RWPE1 (cell line): ENCODE measurements around the gene CSH2.

Source experiments
- CTCF ChIA-PET: fragments of 350-600 bp; sonication (Branson Sonifier 250); formaldehyde crosslinking; extraction: SDS; loops from one replicate; lab custom pipeline; 2021; lab: Yijun Ruan, JAX
- POLR2A ChIA-PET: fragments of 400-600 bp; formaldehyde crosslinking; extraction: SDS; loops from one replicate; lab custom pipeline; 2020; ENCODE audit warnings: antibody characterized with exemption; ENCODE audit not compliant: low non-redundant PET; lab: Yijun Ruan, JAX
- DNase-seq: peaks from one replicate; pipeline ENCODE4 v3.0.0; 2012; ENCODE audit warnings: low spot score
- H3K27ac ChIP-seq: fragments of 450-650 bp; 2 replicates; pipeline ENCODE4 v1.5.1; 2017
- CTCF ChIP-seq: fragments of 450-650 bp; conservative IDR thresholded peaks from 2 replicates; pipeline ENCODE4 v1.5.1; 2017; ENCODE audit warnings: low read depth, mild to moderate bottlenecking

The CSH2 gene

DNA sequence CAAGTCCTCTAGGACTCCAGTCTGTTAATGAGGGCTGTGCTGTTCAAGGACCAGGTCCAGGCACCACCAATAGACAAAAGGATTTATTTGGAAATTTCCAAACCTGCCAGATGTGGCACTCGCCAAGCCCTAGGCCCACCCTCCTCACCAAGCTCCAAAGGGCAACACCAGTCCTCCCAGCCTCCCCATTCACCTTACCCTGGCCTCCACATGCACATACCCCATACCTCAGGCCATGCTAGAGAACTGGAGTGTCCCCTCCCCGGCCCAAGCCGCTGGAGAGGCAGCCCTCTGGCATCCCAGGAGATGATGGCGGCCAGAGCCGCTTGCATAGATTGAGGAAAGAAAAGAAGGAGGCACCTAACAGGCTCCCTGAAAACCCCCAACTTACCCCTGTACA lies 41.5 kb downstream of the CSH2 start:
- ChIA-PET POLR2A (no interaction called here), CTCF (interaction anchor here (0.8 to 1.1 kb wide), 2 partner anchors 11 to 17 kb away, joined by 3 read pairs; no protein-coding TSS in a partner anchor)
- no peak for TF ChIP-seq CTCF
- no peak for DNase-seq
- peak overlapping the region; percentile 63 for H3K27ac ChIP-seq

DNA sequence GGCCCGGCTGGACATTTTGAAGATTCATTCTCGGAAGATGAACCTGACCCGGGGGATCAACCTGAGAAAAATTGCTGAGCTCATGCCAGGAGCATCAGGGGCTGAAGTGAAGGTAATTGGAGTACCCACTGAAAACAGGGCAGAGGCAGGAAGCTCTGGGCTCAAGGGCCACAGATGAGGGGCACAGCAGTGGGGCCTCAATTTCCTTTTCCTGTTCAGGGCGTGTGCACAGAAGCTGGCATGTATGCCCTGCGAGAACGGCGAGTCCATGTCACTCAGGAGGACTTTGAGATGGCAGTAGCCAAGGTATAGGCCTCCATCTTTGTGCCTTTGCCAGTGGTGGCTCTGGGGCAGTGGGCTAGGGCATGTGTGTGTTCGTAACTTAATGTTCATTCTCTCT lies 42.0 kb downstream of the CSH2 start:
- TF ChIP-seq CTCF = no peak
- peak overlapping the region; percentile 63 for H3K27ac ChIP-seq
- POLR2A ChIA-PET = no interaction called here
- DNase-seq = no peak
- CTCF ChIA-PET = interaction anchor here (0.8 to 1.1 kb wide), 2 partner anchors 11 to 17 kb away, joined by 3 read pairs; no protein-coding TSS in a partner anchor

DNA sequence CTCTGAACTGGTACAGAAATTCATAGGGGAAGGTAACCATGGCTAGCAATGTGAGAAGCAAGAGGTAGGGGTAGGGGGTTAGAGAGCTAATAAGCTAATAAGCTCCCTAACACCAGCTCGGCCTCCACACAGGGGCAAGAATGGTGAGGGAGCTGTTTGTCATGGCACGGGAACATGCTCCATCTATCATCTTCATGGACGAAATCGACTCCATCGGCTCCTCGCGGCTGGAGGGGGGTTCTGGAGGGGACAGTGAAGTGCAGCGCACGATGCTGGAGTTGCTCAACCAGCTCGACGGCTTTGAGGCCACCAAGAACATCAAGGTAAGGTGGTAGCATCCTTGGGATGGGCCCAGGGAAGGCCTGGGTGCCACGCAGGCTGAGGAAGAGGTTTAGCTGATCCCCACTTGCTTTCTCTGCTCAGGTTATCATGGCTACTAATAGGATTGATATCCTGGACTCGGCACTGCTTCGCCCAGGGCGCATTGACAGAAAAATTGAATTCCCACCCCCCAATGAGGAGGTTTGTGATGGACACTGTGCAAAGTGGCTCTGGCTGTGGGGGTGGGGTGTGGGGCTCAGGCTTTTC lies 42.5 kb downstream of the CSH2 start:
- POLR2A ChIA-PET = no interaction called here
- DNase-seq = no peak
- peak overlapping the region; percentile 63 for H3K27ac ChIP-seq
- CTCF ChIA-PET = interaction anchor here (0.7 kb wide), 1 partner anchor 41 kb away, joined by 3 read pairs; no protein-coding TSS in a partner anchor
- TF ChIP-seq CTCF = no peak

- peak overlapping the region; percentile 63 for H3K27ac ChIP-seq
- no peak for TF ChIP-seq CTCF
- DNase-seq = no peak
- CTCF ChIA-PET = interaction anchor here (0.7 to 0.8 kb wide), 2 partner anchors 19 to 40 kb away, joined by 3 read pairs; no protein-coding TSS in a partner anchor
- POLR2A ChIA-PET = no interaction called here
These were observed 43.2 kb downstream of the CSH2 start for GRCh38 chr17:63830278-63830677.

- no peak overlapping the region for H3K27ac ChIP-seq
- ChIA-PET CTCF (interaction anchor here (0.5 kb wide), 1 partner anchor 75 kb away, joined by 3 read pairs; no protein-coding TSS in a partner anchor), POLR2A (interaction anchor here (0.5 kb wide), 1 partner anchor 26 kb away, joined by 4 read pairs; no protein-coding TSS in a partner anchor)
- no peak for DNase-seq
- TF ChIP-seq CTCF = no peak
These were observed 44.5 kb downstream of the CSH2 start for GRCh38 chr17:63828936-63829335.

DNA sequence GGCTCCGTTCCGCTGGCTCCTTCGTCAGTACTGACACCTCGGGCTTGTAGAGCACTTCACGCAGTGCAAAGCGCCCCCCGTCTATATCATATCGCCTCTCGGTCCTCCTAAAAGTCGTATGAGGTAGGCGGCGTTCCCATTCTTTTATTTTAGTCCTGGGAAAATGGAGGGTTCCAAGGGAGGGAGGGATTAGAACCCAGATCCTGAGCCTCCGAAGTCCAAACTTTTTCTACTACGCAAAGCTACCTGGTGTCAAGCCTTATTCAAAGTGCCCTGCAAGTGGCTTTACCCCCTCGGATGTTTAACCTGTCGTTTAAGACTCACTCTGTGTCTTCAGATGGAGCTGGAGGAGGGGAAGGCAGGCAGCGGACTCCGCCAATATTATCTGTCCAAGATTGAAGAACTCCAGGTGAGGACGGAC lies 45.7 kb downstream of the CSH2 start:
- peak overlapping the region; percentile 88 for H3K27ac ChIP-seq
- ChIA-PET POLR2A (interaction anchor here (1.0 kb wide), 1 partner anchor 11 kb away, joined by 3 read pairs; no protein-coding TSS in a partner anchor), CTCF (interaction anchor here (0.6 to 0.7 kb wide), 4 partner anchors 11 to 98 kb away, joined by 3 to 5 read pairs (median 4); no protein-coding TSS in a partner anchor)
- no peak for DNase-seq
- 0 out of 2 replicates have a peak, but pooled peaks have one; percentile 17 for TF ChIP-seq CTCF
